Activated naive CD8-positive, alpha-beta T cell treated with anti-CD3 and anti-CD28 coated beads, Interleukin-2, amount 10 ng/mL, durations not matched to agents 7 days and 5 days (primary cell): ENCODE data around the gene VPS29. TPM values are rescaled to one million over a fixed set of nuclear protein-coding genes. Genes with fewer than 3 reads are reported as not detected.
"Not testable (repeated sequence)": the region's sequence is repeated elsewhere in the genome, so short reads cannot be mapped to it uniquely, and the experiment has no call there.

Source experiments
- ATAC-seq: fragments of 150-1000 bp; cut with Tn5 transposase; one replicate; pipeline ENCODE4 v1.10.0; 2021; ENCODE audit warnings: low read depth, moderate library complexity
- POLR2A ChIA-PET: fragments of 350-600 bp; sonication (Branson Sonifier 250); formaldehyde crosslinking; loops from one replicate; lab custom pipeline; 2021; ENCODE audit warnings: antibody characterized with exemption; lab: Charles Lee
- DNase-seq: peaks from one replicate; pipeline ENCODE4 v3.0.0; 2021
- H3K27ac Mint-ChIP-seq: one replicate; pipeline ENCODE4 v1.8.0; 2022; ENCODE audit warnings: mild to moderate bottlenecking, mixed read lengths
- H3K27me3 Mint-ChIP-seq: one replicate; pipeline ENCODE4 v1.8.0; 2022; ENCODE audit warnings: mild to moderate bottlenecking, moderate library complexity, mixed read lengths
- H3K36me3 Mint-ChIP-seq: one replicate; pipeline ENCODE4 v1.8.0; 2021; ENCODE audit warnings: mild to moderate bottlenecking, mixed read lengths
- H3K4me1 Mint-ChIP-seq: one replicate; pipeline ENCODE4 v1.8.0; 2021; ENCODE audit warnings: mixed read lengths
- H3K4me3 Mint-ChIP-seq: one replicate; pipeline ENCODE4 v1.8.0; 2022; ENCODE audit warnings: mild to moderate bottlenecking, moderate library complexity, mixed read lengths
- H3K9me3 Mint-ChIP-seq: one replicate; pipeline ENCODE4 v1.8.0; 2021; ENCODE audit warnings: mixed read lengths
- total RNA-seq, 2 experiments: library from RNA; stranded (reverse); gene quantifications; one replicate each; pipeline ENCODE4 v1.2.3, GENCODE V29; 2021

Gene VPS29
- total RNA-seq, 2 experiments from 2014 or later = 132 to 138 TPM

DNA sequence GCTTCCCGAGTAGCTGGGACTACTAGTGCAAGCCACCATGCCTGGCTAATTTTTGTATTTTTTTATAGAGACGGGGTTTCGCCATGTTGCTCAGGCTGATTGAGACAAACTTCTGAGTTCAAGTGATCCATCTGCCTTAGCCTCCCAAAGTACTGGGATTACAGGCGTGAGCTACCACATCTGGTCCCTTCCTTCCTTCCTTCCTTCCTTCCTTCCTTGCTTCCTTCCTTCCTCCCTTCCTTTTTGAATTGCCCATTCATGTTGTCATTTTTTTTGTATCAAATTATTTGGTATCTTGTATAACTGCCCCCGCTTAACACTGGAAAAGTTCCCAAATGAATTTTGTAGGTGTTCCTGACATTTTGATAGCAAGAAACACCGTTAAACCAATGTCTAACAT lies 11.9 kb upstream of the VPS29 start:
- H3K36me3 Mint-ChIP-seq = no peaks in the 10 kb centered on the region

DNA sequence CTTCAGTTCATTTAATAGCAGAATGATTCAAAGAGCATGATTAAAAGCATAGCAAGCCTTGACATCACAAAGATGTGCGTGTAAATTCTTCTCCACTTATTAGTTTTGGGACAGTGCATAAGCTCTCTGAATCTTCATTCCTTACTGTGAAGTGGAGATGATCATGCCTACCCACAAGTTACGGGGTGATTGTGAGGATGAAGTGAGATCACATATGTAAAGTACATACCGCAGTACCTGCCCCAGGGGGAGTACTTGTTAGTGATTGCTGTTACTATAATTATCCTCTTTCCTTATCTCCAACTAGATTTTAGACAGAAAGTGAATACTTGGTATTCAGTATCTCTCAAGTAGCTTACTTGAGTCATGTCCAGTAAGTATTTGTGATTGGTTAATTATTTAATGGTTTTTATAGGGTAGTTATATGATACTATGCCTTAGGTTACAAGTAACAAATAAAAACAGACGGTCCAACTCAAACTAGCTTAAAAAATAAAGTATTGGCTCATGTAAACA lies 6.2 kb upstream of the VPS29 start:
- H3K27ac Mint-ChIP-seq = no peak overlapping the region
- peaks cover 5% of the 10 kb centered on the region for H3K36me3 Mint-ChIP-seq
- no peaks in the 10 kb centered on the region for H3K9me3 Mint-ChIP-seq
- ATAC-seq (no peak), DNase-seq (no peak)
- POLR2A ChIA-PET = no interaction called here
- H3K4me3 Mint-ChIP-seq = no peak overlapping the region
- peaks cover 4% of the 10 kb centered on the region for H3K4me1 Mint-ChIP-seq
- H3K27me3 Mint-ChIP-seq = no peaks in the 10 kb centered on the region

More for the DNA sequence above, 11.9 kb upstream of the VPS29 start:
- Mint-ChIP-seq H3K27ac (no peak overlapping the region), H3K27me3 (no peaks in the 10 kb centered on the region), H3K9me3 (no peaks in the 10 kb centered on the region), H3K4me1 (peaks cover 3% of the 10 kb centered on the region), H3K4me3 (no peak overlapping the region)
- POLR2A ChIA-PET = no interaction called here
- ATAC-seq (no peak), DNase-seq (no peak)

DNA sequence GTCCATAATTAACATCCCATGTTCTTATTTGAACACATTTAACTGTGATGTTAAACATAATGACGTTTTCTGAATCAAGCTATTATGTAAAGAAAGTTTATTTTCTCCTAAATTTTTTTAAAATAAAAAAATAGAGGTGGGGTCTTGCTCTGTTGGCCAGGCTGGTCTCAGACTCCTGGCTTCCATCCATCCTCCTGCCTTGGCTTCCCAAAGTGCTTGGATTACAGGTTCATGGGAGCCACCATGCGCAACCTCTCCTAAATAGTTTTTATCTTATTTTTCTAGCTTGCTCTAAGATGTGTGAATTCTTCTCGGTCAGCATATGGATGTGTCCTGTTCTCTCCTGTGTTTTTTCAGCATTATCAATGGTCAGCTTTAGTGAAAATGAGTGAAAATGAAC lies 3.4 kb upstream of the VPS29 start:
- H3K4me3 Mint-ChIP-seq = no peak overlapping the region
- H3K27ac Mint-ChIP-seq = no peak overlapping the region
- DNase-seq (no peak), ATAC-seq (no peak)
- POLR2A ChIA-PET = no interaction called here
- peaks cover 3% of the 10 kb centered on the region for H3K9me3 Mint-ChIP-seq
- H3K4me1 Mint-ChIP-seq = peaks cover 18% of the 10 kb centered on the region
- peaks cover 15% of the 10 kb centered on the region for H3K36me3 Mint-ChIP-seq
- H3K27me3 Mint-ChIP-seq = no peaks in the 10 kb centered on the region

DNA sequence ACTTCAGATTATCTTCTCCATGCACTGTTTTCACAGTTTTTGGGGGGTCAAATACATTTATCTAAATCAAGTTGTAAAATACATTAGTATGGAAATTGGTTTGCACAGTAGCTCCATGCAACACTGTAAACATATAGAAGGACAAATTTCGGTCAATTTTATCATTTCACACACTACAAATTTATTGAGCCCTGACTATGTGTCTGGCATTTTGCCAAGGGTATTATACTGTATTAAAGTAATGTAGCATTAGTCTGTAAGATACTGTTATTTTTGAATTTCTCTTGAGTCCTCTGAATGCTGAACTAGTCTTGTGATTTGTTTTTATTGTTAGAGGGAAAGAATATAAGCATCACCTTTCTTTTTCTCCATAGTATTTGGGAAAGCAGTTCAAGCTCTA lies 1.5 kb upstream of the VPS29 start:
- peak overlapping the region; percentile 51 for H3K27ac Mint-ChIP-seq
- H3K9me3 Mint-ChIP-seq = peaks cover 3% of the 10 kb centered on the region
- H3K36me3 Mint-ChIP-seq = peaks cover 20% of the 10 kb centered on the region
- H3K4me1 Mint-ChIP-seq = peaks cover 29% of the 10 kb centered on the region
- DNase-seq = no peak
- no peaks in the 10 kb centered on the region for H3K27me3 Mint-ChIP-seq
- POLR2A ChIA-PET = interaction anchor here (1.6 kb wide), 1 partner anchor 53 kb away, joined by 5 read pairs; the partner anchor contains the start of gene ARPC3
- no peak for ATAC-seq
- peak overlapping the region; percentile 19 for H3K4me3 Mint-ChIP-seq

DNA sequence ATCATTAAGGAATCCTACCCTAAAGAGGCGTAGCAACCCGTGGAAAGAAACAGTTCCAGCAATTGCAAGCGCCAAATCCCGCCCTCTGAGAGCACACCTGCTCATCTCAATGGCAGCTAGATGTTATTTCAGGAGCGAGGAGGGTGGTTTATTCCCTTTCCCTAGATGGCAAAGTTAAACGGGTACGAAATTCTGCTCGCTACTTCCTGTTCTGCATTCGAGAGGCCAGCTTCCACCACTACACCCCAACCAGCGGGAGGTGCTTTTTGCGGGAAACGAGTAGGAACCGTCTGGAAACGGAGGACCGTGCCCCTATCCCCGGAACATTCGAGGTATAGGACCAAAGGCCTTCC lies 536 bp downstream of the VPS29 start:
- Mint-ChIP-seq H3K9me3 (peaks cover 3% of the 10 kb centered on the region), H3K27me3 (no peaks in the 10 kb centered on the region), H3K4me1 (peaks cover 29% of the 10 kb centered on the region), H3K36me3 (peaks cover 20% of the 10 kb centered on the region), H3K27ac (peak overlapping the region; percentile 100), H3K4me3 (peak overlapping the region; percentile 100)
- POLR2A ChIA-PET = interaction anchor here (0.6 to 3.7 kb wide), 11 partner anchors 29 to 241 kb away, joined by 3 to 54 read pairs (median 5); partner anchors contain the start of genes ARPC3, FAM216A, GPN3 and PPP1CC
- ATAC-seq (no peak), DNase-seq (no peak)

DNA sequence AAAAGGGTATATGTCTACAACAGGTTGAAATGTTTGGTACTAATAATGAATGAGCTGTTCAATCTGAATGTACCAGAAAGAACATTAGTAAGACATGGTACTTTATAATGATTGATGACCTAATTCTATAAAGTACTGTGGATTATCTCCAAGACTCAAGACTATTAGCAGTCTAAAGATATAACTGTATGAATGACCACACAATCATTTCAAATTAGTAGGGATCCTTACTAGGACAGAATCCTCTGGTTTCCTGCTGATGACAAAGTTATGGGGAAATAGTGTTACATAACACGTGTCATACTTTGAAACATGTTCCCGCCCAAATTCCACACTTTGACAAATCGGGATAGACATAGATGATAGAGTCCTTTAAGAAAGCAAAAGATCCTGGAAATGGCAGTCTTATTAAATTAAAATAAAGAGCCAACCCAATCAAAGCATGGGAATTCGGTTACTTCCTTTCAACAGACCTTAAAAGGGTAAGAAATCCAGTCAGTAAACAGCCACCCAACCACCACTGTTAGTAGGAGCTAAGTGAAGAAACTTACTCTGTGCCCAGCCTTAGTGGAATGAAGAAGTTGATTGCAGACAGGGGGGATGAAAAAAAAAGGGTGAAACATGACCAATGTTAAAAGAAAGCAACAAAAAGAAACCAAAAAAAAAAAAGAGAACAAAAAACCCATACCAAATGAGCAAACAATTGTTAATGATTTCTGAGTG lies 2.8 kb downstream of the VPS29 start:
- H3K36me3 Mint-ChIP-seq = peaks cover 28% of the 10 kb centered on the region
- peak overlapping the region; percentile 66 for H3K4me3 Mint-ChIP-seq

GRCh38 chr12:110475426-110475825 lies 26.5 kb downstream of the VPS29 start:
- Mint-ChIP-seq H3K9me3 (no peaks in the 10 kb centered on the region), H3K4me1 (peaks cover 7% of the 10 kb centered on the region), H3K36me3 (peaks cover 11% of the 10 kb centered on the region), H3K4me3 (no peak overlapping the region), H3K27me3 (no peaks in the 10 kb centered on the region), H3K27ac (no peak overlapping the region)
- POLR2A ChIA-PET = interaction anchor here (0.9 kb wide), 1 partner anchor 11 kb away, joined by 4 read pairs; no protein-coding TSS in a partner anchor
- DNase-seq (no peak), ATAC-seq (no peak)

More for the DNA sequence above, 2.8 kb downstream of the VPS29 start:
- DNase-seq = no peak
- Mint-ChIP-seq H3K4me1 (peaks cover 34% of the 10 kb centered on the region), H3K9me3 (peaks cover 3% of the 10 kb centered on the region), H3K27me3 (no peaks in the 10 kb centered on the region), H3K27ac (peak overlapping the region; percentile 75)
- ATAC-seq = no peak
- POLR2A ChIA-PET = interaction anchor here (3.7 kb wide), 1 partner anchor 50 kb away, joined by 35 read pairs; the partner anchor contains the start of gene ARPC3

GRCh38 chr12:110468214-110469048 lies 33.5 kb downstream of the VPS29 start, which contains the start of the genes FAM216A and GPN3:
FAM216A (plus strand) TSS chr12:110468845; CDS start chr12:110468876, 31 bp downstream.
GPN3 (minus strand) TSS chr12:110468257; CDS start chr12:110468203, 54 bp downstream.
- Mint-ChIP-seq H3K27ac (peak within 1 kb of the TSS; percentile 92), H3K4me1 (peaks cover 30% of the 10 kb centered on the region), H3K36me3 (peaks cover 13% of the 10 kb centered on the region), H3K27me3 (no peaks in the 10 kb centered on the region), H3K4me3 (peak within 1 kb of the TSS; percentile 98), H3K9me3 (no peaks in the 10 kb centered on the region)
- peak; percentile 84 for ATAC-seq
- peak; percentile 94 for DNase-seq
- POLR2A ChIA-PET = interaction anchor here (0.5 to 3.2 kb wide), 29 partner anchors 10 to 469 kb away, joined by 3 to 87 read pairs (median 4); partner anchors contain the start of genes ANKRD13A, ARPC3, ATP2A2 and PPP1CC

- peak overlapping the region; percentile 92 for H3K27ac Mint-ChIP-seq
- POLR2A ChIA-PET = interaction anchor here (0.8 to 3.2 kb wide), 21 partner anchors 10 to 469 kb away, joined by 3 to 87 read pairs (median 5); partner anchors contain the start of genes ANKRD13A, ARPC3, ATP2A2 and RAD9B
- H3K27me3 Mint-ChIP-seq = no peaks in the 10 kb centered on the region
- ATAC-seq (no peak), DNase-seq (no peak)
- peak overlapping the region; percentile 98 for H3K4me3 Mint-ChIP-seq
- H3K4me1 Mint-ChIP-seq = peaks cover 32% of the 10 kb centered on the region
- no peaks in the 10 kb centered on the region for H3K9me3 Mint-ChIP-seq
- H3K36me3 Mint-ChIP-seq = peaks cover 15% of the 10 kb centered on the region
These were observed 34.1 kb downstream of the VPS29 start for GRCh38 chr12:110467847-110468213.

DNA sequence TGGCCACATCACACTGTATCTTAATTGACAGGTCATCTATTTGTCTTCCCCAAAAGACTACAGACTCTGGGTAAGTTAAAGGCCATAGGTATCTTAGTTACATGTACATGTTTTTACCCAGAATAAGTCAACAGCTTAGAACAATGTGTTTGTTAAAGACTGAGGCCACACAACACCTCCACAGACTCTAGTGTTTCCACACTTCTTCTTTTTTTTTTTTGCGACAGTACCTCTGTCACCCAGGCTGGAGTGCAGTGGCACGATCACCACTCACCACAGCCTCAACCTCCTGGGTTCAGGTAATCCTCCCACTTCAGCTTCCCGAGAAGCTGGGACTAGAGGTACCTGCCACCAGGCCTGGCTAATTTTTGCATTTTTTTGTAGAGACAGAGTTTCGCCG lies 35.1 kb downstream of the VPS29 start:
- H3K9me3 Mint-ChIP-seq = no peaks in the 10 kb centered on the region
- no peak overlapping the region for H3K27ac Mint-ChIP-seq
- H3K4me3 Mint-ChIP-seq = peak overlapping the region; percentile 98
- H3K4me1 Mint-ChIP-seq = peaks cover 35% of the 10 kb centered on the region
- POLR2A ChIA-PET = interaction anchor here (1.3 kb wide), 1 partner anchor 17 kb away, joined by 4 read pairs; the partner anchor contains the start of gene ARPC3
- no peaks in the 10 kb centered on the region for H3K27me3 Mint-ChIP-seq
- H3K36me3 Mint-ChIP-seq = peaks cover 15% of the 10 kb centered on the region
- ATAC-seq (no peak), DNase-seq (no peak)

GRCh38 chr12:110465765-110466164 lies 36.1 kb downstream of the VPS29 start:
- not testable (repeated sequence) for DNase-seq, H3K27me3 Mint-ChIP-seq, ATAC-seq, H3K27ac Mint-ChIP-seq, H3K9me3 Mint-ChIP-seq
- peaks cover 11% of the 10 kb centered on the region for H3K36me3 Mint-ChIP-seq
- POLR2A ChIA-PET = interaction anchor here (1.3 kb wide), 1 partner anchor 16 kb away, joined by 4 read pairs; the partner anchor contains the start of gene ARPC3
- H3K4me3 Mint-ChIP-seq = peak overlapping the region; percentile 8
- H3K4me1 Mint-ChIP-seq = peaks cover 33% of the 10 kb centered on the region

DNA sequence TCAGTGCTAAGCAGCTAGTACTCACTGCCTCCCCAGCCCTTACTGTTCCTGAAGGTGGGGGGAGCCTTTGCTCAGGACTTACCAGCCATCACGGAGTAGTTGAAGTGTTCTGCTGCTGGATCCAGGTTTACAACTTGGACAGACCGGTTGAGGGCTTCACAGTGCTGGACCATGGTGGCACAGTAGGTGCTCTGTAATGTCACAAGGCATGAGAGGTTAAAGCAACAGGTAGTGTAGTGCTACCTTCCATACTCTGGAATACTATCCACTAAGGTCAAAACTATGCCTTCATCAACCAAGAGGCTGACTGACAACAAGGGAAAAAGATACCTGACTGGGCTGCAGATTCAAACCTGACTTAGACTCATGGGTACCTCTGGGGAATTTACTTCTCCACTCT lies 36.9 kb downstream of the VPS29 start:
- H3K4me1 Mint-ChIP-seq = peaks cover 28% of the 10 kb centered on the region
- H3K9me3 Mint-ChIP-seq = no peaks in the 10 kb centered on the region
- H3K4me3 Mint-ChIP-seq = no peak overlapping the region
- peaks cover 12% of the 10 kb centered on the region for H3K36me3 Mint-ChIP-seq
- H3K27ac Mint-ChIP-seq = no peak overlapping the region
- DNase-seq (no peak), ATAC-seq (no peak)
- POLR2A ChIA-PET = interaction anchor here (2.1 kb wide), 1 partner anchor 15 kb away, joined by 11 read pairs; the partner anchor contains the start of gene ARPC3
- no peaks in the 10 kb centered on the region for H3K27me3 Mint-ChIP-seq

DNA sequence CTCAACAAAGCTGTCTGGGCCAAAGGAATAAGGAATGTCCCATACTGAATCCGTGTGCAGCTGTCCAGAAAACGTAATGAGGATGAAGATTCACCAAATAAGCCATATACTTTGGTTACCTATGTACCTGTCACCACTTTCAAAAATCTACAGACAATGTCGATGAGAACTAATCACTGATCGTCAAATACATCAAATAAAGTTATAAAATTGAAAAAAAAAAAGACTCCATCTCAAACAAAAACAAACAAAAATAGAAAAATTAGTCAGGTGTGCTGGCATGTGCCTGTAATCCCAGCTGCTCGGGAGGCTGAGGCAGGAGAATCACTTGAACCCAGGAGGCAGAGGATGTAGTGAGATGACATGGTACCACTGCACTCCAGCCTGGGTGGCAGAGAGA lies 40.7 kb downstream of the VPS29 start:
- ATAC-seq, H3K9me3 Mint-ChIP-seq, POLR2A ChIA-PET, H3K27me3 Mint-ChIP-seq, H3K27ac Mint-ChIP-seq, H3K4me3 Mint-ChIP-seq, DNase-seq: not testable (repeated sequence)
- Mint-ChIP-seq H3K36me3 (peaks cover 19% of the 10 kb centered on the region), H3K4me1 (peaks cover 13% of the 10 kb centered on the region)
